Kidney tubule cell (primary cell): Measurements from ENCODE around the gene NIPAL4.

Source experiments
- DNase-seq: peaks from one replicate; pipeline ENCODE4 v3.0.0-alpha.2; 2018; ENCODE audit warnings: low spot score

Gene NIPAL4

GRCh38 chr5:157485340-157485739 lies 25.3 kb downstream of the NIPAL4 start:
- no peak for DNase-seq

DNA sequence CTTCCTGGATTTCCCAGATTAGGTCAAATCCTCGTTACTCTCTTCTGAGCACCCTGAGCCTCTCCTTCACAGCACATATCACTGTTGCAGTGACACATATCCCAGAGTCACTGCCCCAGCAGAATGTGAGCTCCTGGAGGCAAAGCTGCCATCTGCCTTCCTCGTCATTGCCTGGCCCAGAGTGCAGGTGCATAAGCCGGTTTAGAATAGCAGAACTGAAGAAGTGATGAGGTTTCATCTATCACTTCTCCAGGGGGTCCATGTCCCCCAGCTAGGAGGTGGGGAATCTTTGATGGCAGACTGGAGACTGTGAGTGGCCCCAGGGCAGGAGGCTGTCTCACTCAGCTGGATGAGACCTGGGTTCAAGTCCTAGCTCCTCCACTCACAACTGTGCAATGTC lies 25.8 kb downstream of the NIPAL4 start:
- DNase-seq = no peak

GRCh38 chr5:157486221-157486681 lies 26.2 kb downstream of the NIPAL4 start:
- no peak for DNase-seq

GRCh38 chr5:157486861-157487260 lies 26.8 kb downstream of the NIPAL4 start:
- DNase-seq = no peak

DNA sequence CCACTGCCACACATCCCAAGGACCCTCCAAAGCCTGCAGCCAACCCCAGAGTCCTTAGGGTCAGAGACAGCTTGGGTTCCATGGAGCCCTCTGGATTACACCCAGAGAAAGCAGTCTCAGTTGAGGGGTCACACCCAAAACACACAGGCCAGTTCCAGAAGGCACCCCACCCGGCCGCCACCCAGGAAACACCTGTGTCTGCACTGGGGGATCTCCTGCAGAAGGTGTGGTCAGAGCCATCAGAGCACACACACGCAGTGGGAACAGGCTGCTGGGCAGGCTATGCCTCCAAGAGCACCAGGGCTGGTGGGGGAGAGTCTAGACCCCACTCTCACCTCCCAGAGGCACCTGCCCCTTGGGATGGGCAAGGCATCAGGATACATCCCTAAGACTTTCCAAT lies 27.3 kb downstream of the NIPAL4 start:
- DNase-seq = no peak

DNA sequence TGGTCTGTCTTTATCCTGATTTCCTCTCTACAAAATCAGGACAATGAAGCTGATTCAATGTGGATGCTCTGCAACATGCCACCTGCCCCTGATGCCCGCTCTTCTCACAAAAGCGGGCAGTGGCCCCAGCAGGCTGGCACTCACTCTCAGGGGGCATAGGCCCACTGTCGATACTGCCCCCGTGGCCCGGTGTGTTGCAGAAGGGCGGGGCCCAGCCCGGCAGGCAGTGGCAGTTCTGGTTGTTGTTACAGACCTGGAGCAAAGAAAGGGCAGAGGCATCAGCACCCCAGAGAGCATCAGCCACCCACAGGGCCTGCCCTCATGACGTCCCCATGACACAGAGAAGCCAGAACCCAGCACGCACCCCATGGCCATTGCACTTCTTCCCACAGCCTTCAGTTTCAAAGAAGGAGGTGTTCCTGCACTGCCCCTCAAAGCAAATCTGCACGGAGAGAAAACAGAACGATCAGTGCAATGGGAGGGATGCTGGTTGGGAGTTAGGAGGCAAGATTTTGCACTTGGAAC lies 31.5 kb downstream of the NIPAL4 start:
- no peak for DNase-seq

GRCh38 chr5:157492886-157493285 lies 32.9 kb downstream of the NIPAL4 start:
- no peak for DNase-seq

DNA sequence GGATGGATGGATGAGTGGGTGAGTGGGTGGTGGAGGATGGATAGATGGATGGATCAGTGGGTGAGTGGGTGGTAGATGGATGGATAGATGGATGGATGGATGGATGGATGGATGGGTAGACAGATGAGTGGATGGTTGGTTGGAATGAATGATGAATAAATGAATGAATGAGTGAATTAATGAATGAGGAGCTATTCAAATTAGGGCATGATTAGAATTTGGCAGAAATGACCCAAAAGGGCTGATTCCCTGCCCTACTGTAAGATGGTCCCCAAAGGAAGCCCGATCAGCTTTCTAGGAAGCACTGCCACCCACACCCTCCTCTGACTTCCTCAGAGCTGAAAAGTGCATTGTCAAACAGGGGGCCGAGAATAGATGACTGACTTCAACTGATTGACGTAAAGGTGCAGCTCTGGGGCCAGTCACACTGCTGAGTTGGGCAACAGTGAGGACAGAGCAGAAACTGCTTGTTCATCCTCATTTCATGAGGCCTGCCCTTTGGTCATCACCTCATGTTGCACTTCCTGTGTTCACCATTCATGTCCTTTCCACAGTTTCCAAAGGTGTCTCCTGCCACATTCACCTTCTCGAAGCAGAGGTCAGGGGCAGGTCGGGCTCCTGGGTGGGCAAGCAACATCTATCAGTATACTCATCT lies 34.3 kb downstream of the NIPAL4 start:
- DNase-seq = no peak

- DNase-seq = no peak
Measured at GRCh38 chr5:157496864-157497263, 36.9 kb downstream of the NIPAL4 start.

DNA sequence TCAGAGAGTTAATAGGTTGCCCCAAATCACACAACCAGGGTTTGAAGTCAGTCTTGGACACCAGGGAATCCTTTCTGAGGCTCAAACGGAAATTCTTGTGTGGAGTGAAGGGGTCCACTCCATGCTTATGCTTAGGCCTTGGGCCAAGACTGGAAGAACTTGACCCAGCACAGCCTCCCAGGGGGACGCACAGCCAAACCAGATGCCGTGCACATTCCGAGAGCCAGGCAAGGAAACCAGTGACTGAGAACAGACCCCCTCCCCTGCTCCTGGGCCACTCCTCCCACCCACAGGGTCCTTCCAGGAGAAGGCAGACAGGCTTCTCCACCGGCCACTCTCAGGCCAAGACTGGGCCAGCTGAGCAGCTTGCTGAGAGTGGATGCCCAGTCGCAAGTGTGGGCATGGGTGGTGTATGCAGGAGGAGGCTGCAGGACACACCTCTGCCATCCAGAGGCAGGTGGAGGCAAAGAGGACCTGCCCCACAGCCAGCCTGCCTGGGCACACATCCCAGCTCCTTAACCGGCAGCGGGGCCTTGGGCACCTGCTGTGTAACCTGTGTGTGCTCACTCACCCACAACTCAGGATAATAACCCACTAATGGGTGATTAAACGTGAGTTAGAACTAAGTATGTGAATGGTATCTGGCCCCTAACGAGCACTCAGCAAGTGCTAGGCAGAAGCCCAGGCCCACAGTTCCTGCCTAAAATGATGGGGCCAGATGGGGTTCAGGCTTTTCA lies 38.0 kb downstream of the NIPAL4 start:
- no peak for DNase-seq

DNA sequence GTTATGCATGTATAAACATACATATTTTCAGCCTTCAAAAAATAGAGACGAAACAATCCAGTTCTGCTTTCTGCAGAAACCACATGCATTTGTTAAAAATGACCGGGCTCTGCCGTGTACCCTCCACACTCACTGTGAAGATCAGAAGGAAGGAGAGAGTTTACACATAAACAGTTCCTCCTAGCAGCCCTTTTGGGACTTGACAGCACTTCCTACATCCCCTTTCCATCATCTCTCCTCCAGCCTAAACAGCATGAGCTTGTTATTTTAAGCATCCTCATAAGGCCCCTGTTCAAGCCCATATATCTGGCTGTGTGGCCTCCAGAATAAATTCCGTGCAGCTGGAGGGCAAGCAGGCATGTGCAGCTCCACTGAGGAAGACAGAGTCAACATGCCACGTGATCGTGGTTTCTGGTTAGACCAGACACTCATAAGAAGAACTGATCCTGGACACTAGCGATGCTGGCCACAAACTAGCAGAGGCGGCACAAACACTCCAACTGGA lies 42.2 kb downstream of the NIPAL4 start:
- no peak for DNase-seq

- no peak for DNase-seq
Measured at GRCh38 chr5:157504053-157504452, 44.0 kb downstream of the NIPAL4 start.

DNA sequence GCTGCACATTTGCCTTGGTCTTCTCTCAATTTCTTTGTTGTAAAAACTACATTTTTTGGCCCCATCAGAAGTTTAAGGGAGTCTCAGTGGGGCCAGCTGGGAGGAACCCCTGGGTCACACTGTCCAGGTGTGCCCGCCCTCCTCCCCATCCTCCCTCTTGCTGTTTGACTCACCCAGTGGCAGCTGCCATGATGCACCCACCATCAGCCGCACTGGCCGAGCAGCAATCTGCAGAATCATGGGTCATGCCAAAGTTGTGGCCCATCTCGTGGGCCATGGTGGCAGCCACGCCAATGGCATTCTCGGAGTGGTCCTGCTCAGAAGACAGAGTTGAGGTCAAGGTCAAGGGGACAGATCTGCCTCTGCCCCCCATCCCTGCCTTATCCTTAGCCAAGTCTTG lies 45.5 kb downstream of the NIPAL4 start:
- DNase-seq = no peak

GRCh38 chr5:157506066-157506590 lies 46.1 kb downstream of the NIPAL4 start:
- DNase-seq = no peak

GRCh38 chr5:157506981-157507780 lies 47.2 kb downstream of the NIPAL4 start:
- peak; percentile 45 for DNase-seq

- no peak for DNase-seq
Measured at GRCh38 chr5:157509093-157509492, 49.1 kb downstream of the NIPAL4 start.

GRCh38 chr5:157509587-157509986 lies 49.6 kb downstream of the NIPAL4 start:
- no peak for DNase-seq

DNA sequence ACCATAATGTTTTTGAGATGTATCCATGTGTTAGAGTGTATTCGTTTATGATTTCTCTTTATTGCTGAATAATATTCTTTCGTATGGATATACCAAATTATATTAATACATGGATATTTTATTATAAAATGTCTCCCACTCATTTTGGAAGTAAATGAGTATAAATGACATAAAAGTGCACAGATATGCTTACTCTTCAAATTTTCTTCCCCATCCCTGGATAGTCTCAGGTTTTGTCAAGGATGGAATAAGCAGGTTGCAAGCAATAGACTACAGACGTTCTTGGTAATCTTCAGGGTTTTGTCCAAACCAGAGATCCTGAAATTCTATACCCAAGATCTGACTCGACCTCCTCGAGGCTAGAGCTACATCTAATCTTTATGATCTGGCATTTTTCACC lies 50.7 kb downstream of the NIPAL4 start:
- DNase-seq = no peak

DNA sequence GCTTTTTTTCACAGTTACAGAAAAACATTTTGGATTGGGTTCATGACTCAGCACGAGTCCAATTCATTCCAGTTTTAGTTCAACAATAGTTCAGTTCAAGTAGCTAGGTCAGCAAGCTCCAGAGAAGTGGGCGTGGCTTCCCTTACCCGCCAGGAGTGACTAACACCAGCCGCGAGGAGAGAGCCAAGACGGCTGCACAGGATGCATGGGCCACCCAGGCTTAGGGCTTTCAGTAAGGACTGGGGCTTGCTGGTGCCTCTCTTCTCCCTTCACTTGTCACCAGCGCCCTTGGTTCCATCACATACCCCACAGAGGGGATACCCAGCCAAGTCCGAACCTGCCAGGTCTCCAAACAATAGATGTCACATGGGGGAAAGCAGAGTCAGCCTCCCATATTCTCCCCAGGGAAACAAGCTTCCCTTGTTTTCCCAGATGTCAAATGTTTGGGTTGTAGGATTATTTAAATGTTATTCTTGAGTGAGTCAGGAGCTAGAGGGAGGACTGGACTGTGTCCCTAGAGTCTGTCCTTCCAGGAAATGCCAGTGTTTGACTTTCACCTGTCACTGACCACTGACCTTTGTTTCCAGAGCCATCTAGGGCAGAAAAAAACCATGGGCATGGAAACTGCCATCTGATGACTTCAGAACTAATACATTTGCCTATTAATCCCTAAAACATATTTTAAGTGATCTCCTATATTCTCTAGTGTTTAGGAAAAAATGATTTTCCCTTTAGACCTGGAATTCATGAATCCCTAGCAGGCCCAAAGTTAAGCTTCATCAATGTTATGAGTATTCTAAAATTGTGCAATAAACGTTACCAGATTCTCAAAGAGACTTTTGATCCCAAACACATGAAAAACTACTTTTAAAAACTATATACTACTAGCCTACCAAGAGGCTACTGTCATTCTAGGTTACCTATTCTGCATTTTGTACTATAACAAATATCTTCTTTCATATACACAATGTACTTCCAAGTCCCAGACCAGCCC lies 51.9 kb downstream of the NIPAL4 start:
- peak; percentile 83 for DNase-seq

GRCh38 chr5:157513182-157513581 lies 53.2 kb downstream of the NIPAL4 start:
- DNase-seq = no peak

DNA sequence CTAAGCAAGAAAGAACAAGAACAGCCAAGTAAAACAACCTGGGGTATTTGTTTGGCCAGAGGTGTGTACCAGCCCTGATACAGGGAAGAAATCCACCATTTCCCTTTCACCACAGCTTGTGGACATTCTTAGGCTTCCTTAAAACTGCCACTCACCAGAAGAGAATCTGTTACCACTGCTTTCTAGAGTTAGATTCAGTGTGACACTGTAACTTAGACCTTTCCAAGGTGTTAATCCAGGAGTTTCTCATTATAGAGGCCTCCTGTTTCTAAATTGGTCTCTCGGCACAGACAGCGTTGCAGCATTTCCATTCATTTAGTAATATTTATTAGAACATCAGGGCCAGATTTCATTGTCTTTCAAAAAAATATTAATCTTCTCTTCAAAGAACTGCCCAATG lies 55.0 kb downstream of the NIPAL4 start:
- no peak for DNase-seq
